ENCODE measurements around the gene GNG14.
A peak's percentile ranks its signal among the peaks of the same experiment; 100 is the strongest.

GNG14 gene

GRCh38 chr19:12647047-12647446 lies 40.8 kb upstream of the GNG14 start:
- no peak for TF ChIP-seq CTCF (conservative IDR thresholded peaks at IDR 0.05; ENCODE audit: low read depth, low read length)
- DNase-seq (ENCODE audit: low read depth), result no peak
- no peak overlapping the region for H3K4me3 ChIP-seq (ENCODE audit: low read depth, low read length)

GRCh38 chr19:12647490-12648071 lies 40.2 kb upstream of the GNG14 start:
- DNase-seq (ENCODE audit: low read depth), result peak; percentile 51
- peak overlapping the region; percentile 22 for H3K4me3 ChIP-seq (ENCODE audit: low read depth, low read length)
- TF ChIP-seq CTCF (conservative IDR thresholded peaks at IDR 0.05; ENCODE audit: low read depth, low read length), result no peak

GRCh38 chr19:12648088-12648487 lies 39.7 kb upstream of the GNG14 start:
- no peak overlapping the region for H3K4me3 ChIP-seq (ENCODE audit: low read depth, low read length)
- TF ChIP-seq CTCF (conservative IDR thresholded peaks at IDR 0.05; ENCODE audit: low read depth, low read length), result peak; percentile 40
- DNase-seq (ENCODE audit: low read depth), result no peak

- H3K4me3 ChIP-seq (ENCODE audit: low read depth, low read length), result no peak overlapping the region
- TF ChIP-seq CTCF (conservative IDR thresholded peaks at IDR 0.05; ENCODE audit: low read depth, low read length), result no peak
- no peak for DNase-seq (ENCODE audit: low read depth)
Observed at GRCh38 chr19:12649941-12650340, 37.9 kb upstream of the GNG14 start.

- DNase-seq (ENCODE audit: low read depth), result no peak
- no peak overlapping the region for H3K4me3 ChIP-seq (ENCODE audit: low read depth, low read length)
- TF ChIP-seq CTCF (conservative IDR thresholded peaks at IDR 0.05; ENCODE audit: low read depth, low read length), result no peak
Observed at GRCh38 chr19:12652219-12652618, 35.6 kb upstream of the GNG14 start.

GRCh38 chr19:12655546-12655945 lies 32.3 kb upstream of the GNG14 start:
- TF ChIP-seq CTCF (conservative IDR thresholded peaks at IDR 0.05; ENCODE audit: low read depth, low read length), result no peak
- no peak for DNase-seq (ENCODE audit: low read depth)
- H3K4me3 ChIP-seq (ENCODE audit: low read depth, low read length), result no peak overlapping the region

GRCh38 chr19:12656899-12657571 lies 30.8 kb upstream of the GNG14 start:
- TF ChIP-seq CTCF (conservative IDR thresholded peaks at IDR 0.05; ENCODE audit: low read depth, low read length), result peak; percentile 18
- DNase-seq (ENCODE audit: low read depth), result no peak
- no peak overlapping the region for H3K4me3 ChIP-seq (ENCODE audit: low read depth, low read length)

Measured in choroid plexus epithelial cell (primary cell).